ENCODE measurements around the gene LCE2D.
"Not testable (repeated sequence)": the region's sequence is repeated elsewhere in the genome, so short reads cannot be mapped to it uniquely, and the experiment has no call there.

LCE2D gene, protein sequence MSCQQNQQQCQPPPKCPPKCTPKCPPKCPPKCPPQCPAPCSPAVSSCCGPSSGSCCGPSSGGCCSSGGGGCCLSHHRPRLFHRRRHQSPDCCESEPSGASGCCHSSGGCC

GRCh38 chr1:152663098-152663497 is at the start of gene LCE2D:
LCE2D (plus strand) TSS chr1:152663380; CDS start chr1:152664106, 726 bp downstream.
- DNase-seq: no peak

DNA sequence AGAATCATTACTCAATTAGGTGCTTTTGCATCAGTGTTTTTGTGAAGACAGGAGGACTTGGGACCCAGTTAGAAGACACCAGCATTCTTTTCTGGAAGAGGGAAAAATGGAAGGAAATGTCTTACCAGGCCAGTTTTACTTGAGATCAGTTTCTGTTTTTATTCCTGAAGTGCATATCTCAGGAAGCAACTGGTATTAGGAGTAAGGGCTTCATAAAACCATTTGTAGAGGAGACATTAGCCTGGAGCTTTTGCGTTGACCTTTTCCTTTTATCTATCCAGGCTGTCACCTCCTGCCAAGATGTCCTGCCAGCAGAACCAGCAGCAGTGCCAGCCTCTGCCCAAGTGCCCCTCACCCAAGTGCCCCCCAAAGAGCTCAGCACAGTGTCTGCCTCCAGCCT is 49.7 kb upstream of the LCE2D start, which contains the start of gene LCE3B:
LCE3B (plus strand) TSS at position 301 of the 400 bp plus-strand sequence; CDS start at position 301, 0 bp downstream.
- DNase-seq: no peak

GRCh38 chr1:152621993-152622392 is 41.2 kb upstream of the LCE2D start:
- DNase-seq: no peak

DNA sequence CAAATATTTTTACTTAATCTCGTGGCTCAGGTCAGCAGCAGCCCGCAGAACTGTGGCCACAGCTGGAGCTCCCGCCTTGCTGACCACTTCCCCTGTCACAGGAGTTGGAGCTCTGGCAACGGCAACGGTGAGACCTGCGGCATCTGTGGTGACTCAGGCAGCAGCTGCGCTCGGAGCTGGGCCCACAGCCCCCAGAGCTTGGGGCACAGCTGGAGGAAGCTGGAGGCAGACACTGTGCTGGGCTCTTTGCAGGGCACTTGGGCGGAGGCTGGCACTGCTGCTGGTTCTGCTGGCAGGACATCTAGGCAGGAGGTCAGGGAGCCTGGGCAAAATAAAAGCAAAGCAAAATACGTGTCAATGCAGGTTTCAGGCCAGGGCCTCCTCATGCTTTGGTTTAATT is 40.4 kb upstream of the LCE2D start, which contains the start of gene LCE3A:
LCE3A (minus strand) TSS at position 301 of the 400 bp plus-strand sequence; CDS start at position 301, 0 bp downstream.
- DNase-seq: no peak

DNA sequence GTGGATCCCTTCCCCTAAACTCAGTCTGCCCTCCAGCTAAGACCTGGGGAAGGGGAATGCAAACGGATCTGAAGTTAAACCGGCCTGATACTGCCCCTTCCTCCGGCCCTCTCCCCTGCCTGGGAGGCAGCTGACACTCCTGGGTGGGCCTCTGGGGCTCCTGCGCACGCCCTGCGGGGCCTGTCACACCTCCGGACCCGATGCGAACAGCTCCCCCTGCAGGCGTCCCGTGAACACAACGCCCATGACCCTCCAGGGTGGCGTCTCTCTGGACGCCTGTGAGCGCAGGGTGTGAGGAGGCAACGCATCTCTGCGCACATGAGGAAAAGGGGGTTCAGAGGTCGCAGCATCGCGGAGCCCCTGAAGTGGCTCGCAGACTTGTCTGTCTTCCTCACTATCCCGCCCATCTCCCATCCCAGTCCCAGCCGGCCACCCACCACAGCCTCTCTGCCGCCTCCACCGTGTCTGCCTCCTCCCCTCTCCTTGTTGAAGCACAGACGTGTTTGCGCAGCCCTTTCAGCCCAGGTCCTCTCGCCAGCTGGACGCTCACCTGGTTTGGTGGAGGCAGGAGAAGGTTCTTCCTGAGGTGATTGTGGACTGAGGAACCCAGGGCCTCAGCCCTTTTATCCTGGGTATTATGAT is 39.9 kb upstream of the LCE2D start:
- DNase-seq: peak; percentile 12

DNA sequence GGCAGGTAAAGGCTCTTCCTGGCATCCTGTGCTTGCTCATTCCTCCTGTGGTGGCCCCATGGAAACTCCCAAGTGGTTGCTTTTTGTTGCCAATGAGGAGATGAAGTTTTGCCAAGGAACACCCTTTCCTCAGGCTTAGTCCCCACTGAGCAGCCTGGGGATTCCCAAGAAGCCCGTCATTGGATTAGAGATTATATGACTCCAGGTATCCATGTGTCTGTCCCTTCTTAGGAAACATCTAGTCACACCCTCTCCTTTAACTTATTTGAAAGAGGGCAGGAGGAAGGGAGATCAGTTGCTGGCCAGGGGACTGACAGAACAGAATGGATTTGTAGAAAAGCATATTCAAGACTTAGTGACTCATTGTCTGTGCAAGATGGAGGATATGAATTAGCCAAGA is 36.4 kb upstream of the LCE2D start:
- DNase-seq: no peak

DNA sequence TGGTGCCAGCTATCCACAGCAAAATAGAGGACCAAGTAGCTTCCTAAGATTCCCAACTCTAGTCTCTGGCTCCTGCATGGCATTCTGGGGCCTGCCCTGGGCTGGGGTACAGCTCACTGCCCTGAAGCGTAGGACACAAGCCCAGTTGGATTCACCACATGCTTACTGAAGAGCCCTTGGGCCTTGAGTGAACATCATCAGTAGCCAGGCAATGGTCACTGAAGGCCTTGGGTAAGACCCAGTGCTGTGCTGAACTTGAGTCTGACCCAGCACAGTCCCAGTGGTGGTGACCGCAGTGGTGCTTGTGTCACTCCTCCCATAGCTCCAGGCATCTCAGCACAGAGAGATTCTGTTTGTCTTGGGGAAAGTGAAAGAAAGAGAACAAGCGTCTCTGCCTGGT is 32.6 kb upstream of the LCE2D start:
- no peak for DNase-seq

DNA sequence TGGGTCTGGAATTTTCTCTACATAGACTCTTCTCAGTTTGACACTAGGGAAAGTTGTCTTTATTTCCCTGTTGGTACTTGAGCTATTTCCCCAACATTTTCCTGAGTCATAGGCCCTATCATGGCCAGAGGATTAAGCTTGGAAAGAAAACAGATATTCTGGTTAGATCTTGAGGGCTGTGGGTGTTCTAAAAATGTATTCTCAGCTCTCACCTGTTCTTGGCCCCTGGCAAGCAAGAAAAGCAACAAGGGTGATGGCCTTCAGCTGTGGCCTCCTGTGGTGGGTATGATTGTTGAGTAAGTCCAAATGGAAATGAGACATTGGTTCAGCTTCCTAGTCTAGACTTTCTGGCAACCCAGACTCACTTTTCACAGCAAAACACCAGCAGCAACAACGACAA is 22.8 kb upstream of the LCE2D start:
- DNase-seq: no peak

- no peak for DNase-seq
These were observed 19.2 kb upstream of the LCE2D start for GRCh38 chr1:152643945-152644344.

- DNase-seq: no peak
These were observed 18.0 kb upstream of the LCE2D start for GRCh38 chr1:152645146-152645545.

- no peak for DNase-seq
These were observed 16.5 kb upstream of the LCE2D start for GRCh38 chr1:152646656-152647055.

DNA sequence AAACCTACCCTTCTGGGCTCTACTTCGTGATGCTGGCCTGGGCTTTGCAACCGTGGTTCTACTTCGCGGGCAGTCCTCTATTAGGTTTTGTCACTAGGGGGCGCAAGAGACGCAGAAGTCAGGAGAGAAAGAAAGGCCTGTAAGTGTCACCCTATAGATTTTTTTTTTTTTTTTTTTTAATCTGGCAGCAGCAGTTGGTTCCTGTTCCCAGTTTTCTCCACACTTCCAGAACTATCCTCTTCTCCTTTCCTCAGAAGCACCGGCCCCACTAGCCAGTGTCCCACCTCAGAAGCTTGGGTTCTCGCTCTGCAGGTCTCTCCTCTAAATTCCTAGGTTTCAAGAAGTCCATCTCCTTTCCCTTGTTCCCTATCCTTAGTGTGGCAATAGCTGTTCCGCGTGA is 9.1 kb upstream of the LCE2D start:
- DNase-seq: peak; percentile 34

DNA sequence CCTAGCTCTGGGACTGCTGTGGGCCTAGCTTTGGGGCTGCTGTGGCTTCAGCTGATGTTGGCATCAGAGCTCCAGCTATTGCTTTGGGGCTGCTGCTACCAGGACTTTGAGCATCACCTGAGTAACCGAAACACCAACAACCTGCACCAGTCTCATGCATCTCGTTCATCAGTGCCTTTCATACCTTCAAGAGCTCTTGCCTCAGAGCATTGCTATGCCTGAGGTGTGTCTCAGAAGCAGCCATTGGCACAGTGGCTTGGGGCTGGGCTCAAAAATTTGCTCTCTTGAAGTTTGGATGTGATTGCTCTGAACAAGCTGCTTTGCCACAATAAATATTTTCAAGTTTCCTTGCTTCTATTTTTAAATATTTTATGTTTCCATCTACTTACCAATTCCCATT is 6.7 kb upstream of the LCE2D start:
- no peak for DNase-seq

DNA sequence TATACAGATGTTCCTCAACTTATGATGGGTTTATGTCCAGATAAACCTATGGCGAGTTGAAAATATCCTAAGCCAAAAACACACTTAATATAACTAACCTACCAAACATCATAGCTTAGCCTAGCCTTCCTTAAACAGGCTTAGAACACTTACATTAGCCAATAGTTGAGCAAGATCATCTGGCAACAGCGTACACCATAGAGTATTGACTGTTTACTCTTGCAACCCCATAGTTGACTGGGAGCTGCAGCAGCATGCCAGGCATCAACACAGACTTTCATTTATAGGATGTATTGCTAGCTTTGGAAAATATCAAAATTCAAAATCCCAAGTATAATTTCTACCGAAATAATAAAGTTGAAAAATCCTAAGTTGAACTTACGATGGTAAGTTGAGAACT is 5.5 kb upstream of the LCE2D start:
- DNase-seq: no peak

- DNase-seq: no peak
These were observed 4.5 kb upstream of the LCE2D start for GRCh38 chr1:152658649-152659048.

- DNase-seq: not testable (repeated sequence)
These were observed 3.0 kb downstream of the LCE2D start for GRCh38 chr1:152666171-152666570.

- no peak for DNase-seq
These were observed 4.5 kb downstream of the LCE2D start for GRCh38 chr1:152667648-152668047.

GRCh38 chr1:152673016-152673415 is 9.8 kb downstream of the LCE2D start:
- DNase-seq: no peak

DNA sequence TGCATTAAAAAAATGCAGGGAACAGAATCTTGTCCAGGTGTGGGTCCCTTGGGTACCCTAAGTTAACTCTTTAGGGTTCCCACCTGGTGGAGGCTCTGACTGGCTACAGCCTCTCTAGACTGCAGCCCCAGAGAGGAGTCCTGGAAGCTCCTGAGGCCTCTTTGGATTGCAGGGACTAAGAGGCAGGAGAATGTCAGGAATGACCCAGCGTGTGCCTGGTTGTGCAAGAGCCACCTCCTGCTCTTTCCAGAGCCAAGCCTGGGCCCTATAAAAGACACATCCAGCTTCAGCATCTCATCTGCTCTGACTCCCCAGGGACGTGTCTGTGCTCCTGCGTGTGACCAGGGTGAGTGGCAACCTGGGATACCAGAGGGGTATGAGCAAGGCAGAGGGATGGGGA is 11.8 kb downstream of the LCE2D start, which contains the start of gene LCE2C:
LCE2C (plus strand) TSS at position 297 of the 400 bp plus-strand sequence. CDS start 737 bp downstream, outside the sequence.
- DNase-seq: not testable (repeated sequence)

DNA sequence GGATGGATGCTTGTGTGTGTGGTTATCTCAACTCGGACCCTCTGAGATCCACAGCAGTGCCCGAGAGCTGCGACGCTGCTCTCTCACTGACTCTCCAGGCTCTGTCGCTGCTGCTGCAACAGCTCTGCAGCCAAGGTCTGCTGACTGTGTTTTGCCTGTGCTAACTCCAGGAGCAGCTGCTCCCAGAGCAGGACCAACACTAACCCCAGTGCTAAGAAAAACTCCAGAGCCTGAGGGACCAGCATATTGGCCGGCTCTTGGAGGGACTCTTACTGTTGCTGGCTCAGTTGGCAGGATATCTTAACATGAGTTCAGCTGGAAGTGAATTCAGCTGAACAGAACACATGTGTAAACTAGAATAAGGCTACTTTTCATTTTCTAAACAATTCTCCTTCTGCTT is 16.3 kb downstream of the LCE2D start:
- DNase-seq: no peak

DNA sequence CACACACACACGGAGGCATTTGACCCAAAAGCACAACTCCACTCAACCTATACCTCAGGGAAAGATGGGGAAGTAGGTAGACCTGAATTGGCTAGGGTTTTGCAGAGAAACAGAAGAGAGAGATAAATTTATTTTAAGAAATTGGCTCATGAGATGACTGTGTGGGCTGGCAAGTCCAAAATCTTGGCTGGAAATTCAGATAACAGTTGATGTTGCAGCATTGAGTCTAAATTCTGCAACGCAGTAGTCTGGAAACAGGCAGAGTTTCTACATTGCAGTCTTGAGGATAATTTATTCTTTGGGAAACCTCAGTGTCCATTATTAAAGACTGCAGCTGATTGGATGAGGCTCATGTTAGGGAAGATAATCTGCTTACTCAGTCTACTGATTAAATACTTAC is 18.4 kb downstream of the LCE2D start:
- no peak for DNase-seq

- no peak for DNase-seq
These were observed 20.7 kb downstream of the LCE2D start for GRCh38 chr1:152683846-152684245.

DNA sequence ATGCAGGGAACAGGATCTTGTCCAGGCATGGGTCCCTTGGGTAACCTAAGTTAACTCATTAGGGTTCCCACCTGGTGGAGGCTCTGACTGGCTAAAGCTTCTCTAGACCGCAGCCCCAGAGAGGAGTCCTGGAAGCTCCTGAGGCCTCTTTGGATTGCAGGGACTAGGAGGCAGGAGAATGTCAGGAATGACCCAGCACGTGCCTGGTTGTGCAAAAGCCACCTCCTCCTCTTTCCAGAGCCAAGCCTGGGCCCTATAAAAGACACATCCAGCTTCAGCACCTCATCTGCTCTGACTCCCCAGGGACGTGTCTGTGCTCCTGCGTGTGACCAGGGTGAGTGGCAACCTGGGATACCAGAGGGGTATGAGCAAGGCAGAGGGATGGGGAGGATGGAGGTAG is 22.6 kb downstream of the LCE2D start, which contains the start of gene LCE2B:
LCE2B (plus strand) TSS at position 301 of the 400 bp plus-strand sequence. CDS start 721 bp downstream, outside the sequence.
- not testable (repeated sequence) for DNase-seq
